ENCODE data around the gene CACNB4. TPM values are rescaled to one million over a fixed set of nuclear protein-coding genes. Genes with fewer than 3 reads are reported as not detected.

The CACNB4 gene
- total RNA-seq, 4 donors from 2014 or later, result 0.20 to 1.6 (median 0.90) TPM

GRCh38 chr2:151790689-151791088 is 308.2 kb downstream of the CACNB4 start:
- intact Hi-C loops (cut with DNase I; ENCODE audit: low total_unique reads), result no loop called here
- H3K4me3 ChIP-seq, result no peak overlapping the region

GRCh38 chr2:151789055-151789834 is 309.6 kb downstream of the CACNB4 start:
- Histone ChIP-seq H3K4me3 (no peak overlapping the region), H3K27ac (no peak overlapping the region), H3K4me1 (no peaks in the 10 kb centered on the region), H3K9me3 (no peaks in the 10 kb centered on the region), H3K36me3 (no peaks in the 10 kb centered on the region), H3K27me3 (no peaks in the 10 kb centered on the region)
- intact Hi-C loops (cut with DNase I; ENCODE audit: low total_unique reads), result no loop called here
- no peak for TF ChIP-seq POLR2AphosphoS5 (IDR thresholded peaks at IDR 0.05)
- no peak for TF ChIP-seq CTCF (IDR thresholded peaks at IDR 0.05)
- no peak for TF ChIP-seq EP300 (IDR thresholded peaks at IDR 0.05; ENCODE audit: low read depth)
- TF ChIP-seq POLR2A (IDR thresholded peaks at IDR 0.05), result no peak
- no peak for DNase-seq
- in situ Hi-C loops (cut with MboI; ENCODE audit: low pct_ligation_motif_present in 1 of 4, low pct_unique_long_range_greater_than_20kb in 1 of 4, low sequenced_read_pairs in 3 of 4), result no loop called here
- 98% methylated on average over 4 of the region's 4 CpGs for WGBS, 2 donors (ENCODE audit: low coverage in 1 of 2)

More at GRCh38 chr2:151790689-151791088, 308.2 kb downstream of the CACNB4 start:
- no peak for DNase-seq
- H3K36me3 ChIP-seq, result no peaks in the 10 kb centered on the region
- no peak overlapping the region for H3K27ac ChIP-seq
- no peaks in the 10 kb centered on the region for H3K9me3 ChIP-seq
- in situ Hi-C loops (cut with MboI; ENCODE audit: low pct_ligation_motif_present in 1 of 4, low pct_unique_long_range_greater_than_20kb in 1 of 4, low sequenced_read_pairs in 3 of 4), result no loop called here
- no peaks in the 10 kb centered on the region for H3K27me3 ChIP-seq
- WGBS, 2 donors (ENCODE audit: low coverage in 1 of 2), result 100% methylated on average over 1 of the region's 1 CpG
- TF ChIP-seq EP300 (IDR thresholded peaks at IDR 0.05; ENCODE audit: low read depth) (no peak), CTCF (IDR thresholded peaks at IDR 0.05) (no peak), POLR2AphosphoS5 (IDR thresholded peaks at IDR 0.05) (no peak), POLR2A (IDR thresholded peaks at IDR 0.05) (no peak)
- no peaks in the 10 kb centered on the region for H3K4me1 ChIP-seq

- Histone ChIP-seq H3K9me3 (no peaks in the 10 kb centered on the region), H3K27me3 (no peaks in the 10 kb centered on the region), H3K27ac (no peak overlapping the region), H3K4me3 (no peak overlapping the region), H3K4me1 (no peaks in the 10 kb centered on the region), H3K36me3 (no peaks in the 10 kb centered on the region)
- in situ Hi-C loops (cut with MboI; ENCODE audit: low pct_ligation_motif_present in 1 of 4, low pct_unique_long_range_greater_than_20kb in 1 of 4, low sequenced_read_pairs in 3 of 4), result no loop called here
- WGBS, 2 donors (ENCODE audit: low coverage in 1 of 2), result 75 to 88% methylated on average over 1 of the region's 1 CpG
- no peak for DNase-seq
- TF ChIP-seq CTCF (IDR thresholded peaks at IDR 0.05) (no peak), POLR2AphosphoS5 (IDR thresholded peaks at IDR 0.05) (no peak), EP300 (IDR thresholded peaks at IDR 0.05; ENCODE audit: low read depth) (no peak), POLR2A (IDR thresholded peaks at IDR 0.05) (no peak)
- intact Hi-C loops (cut with DNase I; ENCODE audit: low total_unique reads), result no loop called here
These were observed 312.4 kb downstream of the CACNB4 start for GRCh38 chr2:151786483-151786882.

- Histone ChIP-seq H3K27ac (no peak overlapping the region), H3K9me3 (no peaks in the 10 kb centered on the region), H3K27me3 (no peaks in the 10 kb centered on the region), H3K4me3 (no peak overlapping the region), H3K4me1 (no peaks in the 10 kb centered on the region), H3K36me3 (no peaks in the 10 kb centered on the region)
- in situ Hi-C loops (cut with MboI; ENCODE audit: low pct_ligation_motif_present in 1 of 4, low pct_unique_long_range_greater_than_20kb in 1 of 4, low sequenced_read_pairs in 3 of 4), result no loop called here
- WGBS, 2 donors (ENCODE audit: low coverage in 1 of 2), result 95 to 98% methylated on average over 5 of the region's 5 CpGs
- DNase-seq, result no peak
- intact Hi-C loops (cut with DNase I; ENCODE audit: low total_unique reads), result no loop called here
- TF ChIP-seq CTCF (IDR thresholded peaks at IDR 0.05), result no peak
- no peak for TF ChIP-seq POLR2AphosphoS5 (IDR thresholded peaks at IDR 0.05)
- TF ChIP-seq POLR2A (IDR thresholded peaks at IDR 0.05), result no peak
- TF ChIP-seq EP300 (IDR thresholded peaks at IDR 0.05; ENCODE audit: low read depth), result no peak
These were observed 312.8 kb downstream of the CACNB4 start for GRCh38 chr2:151786077-151786476.
